ENCODE measurements around the gene WARS2.

DNA sequence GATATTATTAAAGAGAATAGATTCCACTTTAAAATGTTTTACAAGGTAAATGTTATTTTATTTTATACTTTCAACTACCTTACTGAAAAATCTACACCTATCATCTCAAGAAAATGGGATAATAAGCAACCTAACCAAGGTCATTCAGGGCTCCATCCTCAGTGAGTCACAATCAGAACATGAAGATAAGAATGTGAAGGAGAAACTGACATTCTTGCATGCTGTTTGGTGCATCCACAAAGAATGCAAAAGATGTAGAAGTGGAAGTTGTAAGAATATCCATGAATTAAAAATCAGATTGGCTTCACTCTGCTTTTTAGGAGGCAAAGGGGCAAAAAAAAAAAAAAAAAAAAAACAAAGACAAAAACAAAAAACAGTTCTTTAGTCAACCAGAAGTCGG is 6.5 kb downstream of the WARS2 start:
- TF ChIP-seq, protein P1, sequence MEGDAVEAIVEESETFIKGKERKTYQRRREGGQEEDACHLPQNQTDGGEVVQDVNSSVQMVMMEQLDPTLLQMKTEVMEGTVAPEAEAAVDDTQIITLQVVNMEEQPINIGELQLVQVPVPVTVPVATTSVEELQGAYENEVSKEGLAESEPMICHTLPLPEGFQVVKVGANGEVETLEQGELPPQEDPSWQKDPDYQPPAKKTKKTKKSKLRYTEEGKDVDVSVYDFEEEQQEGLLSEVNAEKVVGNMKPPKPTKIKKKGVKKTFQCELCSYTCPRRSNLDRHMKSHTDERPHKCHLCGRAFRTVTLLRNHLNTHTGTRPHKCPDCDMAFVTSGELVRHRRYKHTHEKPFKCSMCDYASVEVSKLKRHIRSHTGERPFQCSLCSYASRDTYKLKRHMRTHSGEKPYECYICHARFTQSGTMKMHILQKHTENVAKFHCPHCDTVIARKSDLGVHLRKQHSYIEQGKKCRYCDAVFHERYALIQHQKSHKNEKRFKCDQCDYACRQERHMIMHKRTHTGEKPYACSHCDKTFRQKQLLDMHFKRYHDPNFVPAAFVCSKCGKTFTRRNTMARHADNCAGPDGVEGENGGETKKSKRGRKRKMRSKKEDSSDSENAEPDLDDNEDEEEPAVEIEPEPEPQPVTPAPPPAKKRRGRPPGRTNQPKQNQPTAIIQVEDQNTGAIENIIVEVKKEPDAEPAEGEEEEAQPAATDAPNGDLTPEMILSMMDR (conservative IDR thresholded peaks at IDR 0.05; ENCODE audit: low read length), result no peak
- TF ChIP-seq EZH2phosphoT487 (IDR thresholded peaks at IDR 0.05; ENCODE audit: borderline replicate concordance, low read depth, low read length), result no peak
